Activated CD8-positive, alpha-beta memory T cell treated with anti-CD3 and anti-CD28 coated beads, Interleukin-2, amount 10 ng/mL, durations not matched to agents 7 days and 5 days (primary cell): ENCODE data around the gene CDCA8. TPM values are rescaled to one million over a fixed set of nuclear protein-coding genes. Genes with fewer than 3 reads are reported as not detected.

ENCODE experiments used
- ATAC-seq: fragments of 150-1000 bp; cut with Tn5 transposase; one replicate; pipeline ENCODE4 v1.10.0; 2021; ENCODE audit warnings: moderate library complexity
- CTCF ChIA-PET: fragments of 350-600 bp; sonication (Branson Sonifier 250); formaldehyde crosslinking; loops from one replicate; lab custom pipeline; 2021; ENCODE audit warnings: antibody characterized with exemption; lab: Charles Lee
- DNase-seq: peaks from one replicate; pipeline ENCODE4 v3.0.0-alpha.2; 2020
- H3K27ac Mint-ChIP-seq: one replicate; pipeline ENCODE4 v1.8.0; 2021; ENCODE audit warnings: mild to moderate bottlenecking, mixed read lengths
- H3K27me3 Mint-ChIP-seq: one replicate; pipeline ENCODE4 v1.8.0; 2021; ENCODE audit warnings: mixed read lengths
- H3K36me3 Mint-ChIP-seq: one replicate; pipeline ENCODE4 v1.8.0; 2021; ENCODE audit warnings: mild to moderate bottlenecking, mixed read lengths
- H3K4me1 Mint-ChIP-seq: one replicate; pipeline ENCODE4 v1.8.0; 2021; ENCODE audit warnings: mixed read lengths
- H3K4me3 Mint-ChIP-seq: one replicate; pipeline ENCODE4 v1.8.0; 2021; ENCODE audit warnings: mild to moderate bottlenecking, moderate library complexity, mixed read lengths
- H3K9me3 Mint-ChIP-seq: one replicate; pipeline ENCODE4 v1.8.0; 2022; ENCODE audit warnings: low read depth, mixed read lengths
- total RNA-seq, 2 experiments: library from RNA; stranded (reverse); gene quantifications; one replicate each; pipeline ENCODE4 v1.2.3, GENCODE V29; 2021

CDCA8 gene
- total RNA-seq, 2 experiments from 2014 or later, result 77.2 to 97.3 TPM

- H3K9me3 Mint-ChIP-seq, result no peaks in the 10 kb centered on the region
- no peak overlapping the region for H3K4me3 Mint-ChIP-seq
- no peak for DNase-seq
- no peak for ATAC-seq
- H3K27me3 Mint-ChIP-seq, result no peaks in the 10 kb centered on the region
- CTCF ChIA-PET, result interaction anchor here (0.7 kb wide), 1 partner anchor 1735 kb away, joined by 4 read pairs; no protein-coding TSS in a partner anchor
- no peak overlapping the region for H3K27ac Mint-ChIP-seq
- peaks cover 74% of the 10 kb centered on the region for H3K36me3 Mint-ChIP-seq
- no peaks in the 10 kb centered on the region for H3K4me1 Mint-ChIP-seq
Observed at GRCh38 chr1:37704966-37705365, 12.7 kb downstream of the CDCA8 start.

- Mint-ChIP-seq H3K27me3 (no peaks in the 10 kb centered on the region), H3K27ac (no peak overlapping the region), H3K4me1 (no peaks in the 10 kb centered on the region), H3K36me3 (peaks cover 74% of the 10 kb centered on the region), H3K4me3 (no peak overlapping the region), H3K9me3 (no peaks in the 10 kb centered on the region)
- no peak for ATAC-seq
- CTCF ChIA-PET, result no interaction called here
- DNase-seq, result no peak
Observed at GRCh38 chr1:37705399-37705798, 13.1 kb downstream of the CDCA8 start.

GRCh38 chr1:37708471-37708870, 16.2 kb downstream of the CDCA8 start:
- no peak overlapping the region for H3K27ac Mint-ChIP-seq
- no peaks in the 10 kb centered on the region for H3K9me3 Mint-ChIP-seq

GRCh38 chr1:37714226-37714625, 21.9 kb downstream of the CDCA8 start:
- Mint-ChIP-seq H3K4me3 (no peak overlapping the region), H3K27ac (no peak overlapping the region), H3K4me1 (no peaks in the 10 kb centered on the region), H3K27me3 (no peaks in the 10 kb centered on the region), H3K9me3 (no peaks in the 10 kb centered on the region), H3K36me3 (peaks cover 13% of the 10 kb centered on the region)
- ATAC-seq, result no peak
- DNase-seq, result no peak
- CTCF ChIA-PET, result no interaction called here

More at GRCh38 chr1:37708471-37708870, 16.2 kb downstream of the CDCA8 start:
- Mint-ChIP-seq H3K36me3 (peaks cover 52% of the 10 kb centered on the region), H3K4me1 (no peaks in the 10 kb centered on the region), H3K4me3 (no peak overlapping the region), H3K27me3 (no peaks in the 10 kb centered on the region)
- DNase-seq (no peak), ATAC-seq (no peak)
- CTCF ChIA-PET, result interaction anchor here (0.6 to 1.3 kb wide), 2 partner anchors 9 to 19 kb away, joined by 3 read pairs; no protein-coding TSS in a partner anchor

GRCh38 chr1:37714689-37715088, 22.4 kb downstream of the CDCA8 start:
- Mint-ChIP-seq H3K4me3 (no peak overlapping the region), H3K9me3 (no peaks in the 10 kb centered on the region)

GRCh38 chr1:37716321-37716720, 24.0 kb downstream of the CDCA8 start:
- Mint-ChIP-seq H3K36me3 (peaks cover 2% of the 10 kb centered on the region), H3K27me3 (no peaks in the 10 kb centered on the region), H3K4me3 (no peak overlapping the region), H3K4me1 (no peaks in the 10 kb centered on the region), H3K9me3 (no peaks in the 10 kb centered on the region), H3K27ac (no peak overlapping the region)
- CTCF ChIA-PET, result no interaction called here
- ATAC-seq, result no peak
- no peak for DNase-seq

More at GRCh38 chr1:37714689-37715088, 22.4 kb downstream of the CDCA8 start:
- Mint-ChIP-seq H3K4me1 (no peaks in the 10 kb centered on the region), H3K36me3 (peaks cover 8% of the 10 kb centered on the region), H3K27ac (no peak overlapping the region), H3K27me3 (no peaks in the 10 kb centered on the region)
- CTCF ChIA-PET, result no interaction called here
- DNase-seq, result no peak
- no peak for ATAC-seq

- H3K4me3 Mint-ChIP-seq, result no peak overlapping the region
- H3K4me1 Mint-ChIP-seq, result no peaks in the 10 kb centered on the region
- H3K36me3 Mint-ChIP-seq, result no peaks in the 10 kb centered on the region
- DNase-seq, result no peak
- H3K9me3 Mint-ChIP-seq, result no peaks in the 10 kb centered on the region
- H3K27ac Mint-ChIP-seq, result no peak overlapping the region
- CTCF ChIA-PET, result no interaction called here
- no peaks in the 10 kb centered on the region for H3K27me3 Mint-ChIP-seq
- ATAC-seq, result no peak
Observed at GRCh38 chr1:37717631-37718030, 25.3 kb downstream of the CDCA8 start.

GRCh38 chr1:37718181-37718900, 26.0 kb downstream of the CDCA8 start:
- CTCF ChIA-PET, result no interaction called here
- Mint-ChIP-seq H3K36me3 (no peaks in the 10 kb centered on the region), H3K4me1 (no peaks in the 10 kb centered on the region), H3K27ac (no peak overlapping the region), H3K4me3 (no peak overlapping the region), H3K27me3 (no peaks in the 10 kb centered on the region), H3K9me3 (no peaks in the 10 kb centered on the region)
- no peak for ATAC-seq
- DNase-seq, result no peak

GRCh38 chr1:37718901-37719571, 26.7 kb downstream of the CDCA8 start:
- Mint-ChIP-seq H3K27me3 (peaks cover 2% of the 10 kb centered on the region), H3K9me3 (no peaks in the 10 kb centered on the region), H3K36me3 (no peaks in the 10 kb centered on the region), H3K4me3 (no peak overlapping the region), H3K4me1 (no peaks in the 10 kb centered on the region), H3K27ac (no peak overlapping the region)
- DNase-seq (no peak), ATAC-seq (no peak)
- CTCF ChIA-PET, result no interaction called here

GRCh38 chr1:37719572-37720195, 27.4 kb downstream of the CDCA8 start:
- Mint-ChIP-seq H3K27ac (no peak overlapping the region), H3K4me1 (no peaks in the 10 kb centered on the region), H3K36me3 (no peaks in the 10 kb centered on the region), H3K27me3 (peaks cover 7% of the 10 kb centered on the region), H3K4me3 (no peak overlapping the region), H3K9me3 (no peaks in the 10 kb centered on the region)
- no peak for DNase-seq
- no peak for ATAC-seq
- CTCF ChIA-PET, result no interaction called here

GRCh38 chr1:37720231-37721130, 28.2 kb downstream of the CDCA8 start:
- DNase-seq, result no peak
- CTCF ChIA-PET, result no interaction called here
- no peak overlapping the region for H3K27ac Mint-ChIP-seq
- ATAC-seq, result no peak
- no peaks in the 10 kb centered on the region for H3K36me3 Mint-ChIP-seq
- H3K4me1 Mint-ChIP-seq, result no peaks in the 10 kb centered on the region
- H3K4me3 Mint-ChIP-seq, result no peak overlapping the region
- H3K27me3 Mint-ChIP-seq, result peaks cover 9% of the 10 kb centered on the region
- H3K9me3 Mint-ChIP-seq, result no peaks in the 10 kb centered on the region

- no peaks in the 10 kb centered on the region for H3K9me3 Mint-ChIP-seq
- no peaks in the 10 kb centered on the region for H3K36me3 Mint-ChIP-seq
- no peak for ATAC-seq
- H3K4me3 Mint-ChIP-seq, result no peak overlapping the region
- DNase-seq, result no peak
- H3K27ac Mint-ChIP-seq, result no peak overlapping the region
- H3K27me3 Mint-ChIP-seq, result peaks cover 12% of the 10 kb centered on the region
- CTCF ChIA-PET, result no interaction called here
- no peaks in the 10 kb centered on the region for H3K4me1 Mint-ChIP-seq
Observed at GRCh38 chr1:37721565-37721964, 29.2 kb downstream of the CDCA8 start.
